ENCODE measurements around the gene DNAH2.

Gene DNAH2

DNA sequence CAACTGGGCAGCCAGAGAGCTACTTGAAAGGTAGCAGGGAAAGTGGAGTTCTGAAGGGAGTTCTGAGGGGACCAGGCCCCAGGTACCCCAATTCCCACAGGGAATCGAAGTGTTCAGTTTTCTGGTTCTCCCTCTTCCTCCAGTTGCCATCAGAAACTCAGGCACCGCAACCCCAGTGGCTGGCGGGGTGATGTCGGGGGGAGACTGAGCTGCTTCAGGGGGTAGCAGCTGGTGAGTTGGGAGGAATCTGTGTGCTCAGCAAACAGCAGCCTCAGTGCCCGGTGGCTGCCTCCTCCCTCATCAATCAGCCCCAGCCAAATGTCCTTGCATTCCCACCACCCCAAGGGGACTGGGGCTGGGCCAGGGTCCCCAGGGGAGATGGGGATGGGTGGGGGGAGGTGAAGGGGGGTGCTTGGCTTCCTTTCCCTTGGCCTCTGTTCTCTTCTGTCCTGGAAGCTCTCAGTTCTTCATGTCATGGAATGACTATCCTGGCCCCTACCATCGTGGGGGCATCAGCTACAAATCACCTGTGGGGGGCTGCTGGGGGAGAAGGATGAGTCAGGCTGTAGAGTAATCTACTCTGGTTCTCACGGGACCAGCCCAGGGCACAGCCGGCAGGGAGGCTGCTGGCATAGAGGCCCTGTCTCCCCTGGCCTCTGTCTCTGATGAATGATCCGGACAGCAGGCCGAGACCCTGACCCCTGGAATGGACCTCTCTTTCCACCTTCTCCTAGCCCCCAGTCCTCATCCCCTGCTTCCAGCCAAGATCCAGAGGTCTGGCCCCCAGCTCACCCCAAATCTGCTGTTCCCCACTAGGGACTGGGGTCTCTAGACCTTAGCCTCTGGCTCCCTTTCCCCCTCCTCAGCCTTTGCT lies 2.6 kb upstream of the DNAH2 start (continued):
- TF ChIP-seq ZNF792 (tag by site-specific recombination; IDR thresholded peaks at IDR 0.05) (no peak), ZBTB20 (tag by site-specific recombination; IDR thresholded peaks at IDR 0.05) (0 out of 2 replicates have a peak, but pooled peaks have one; percentile 23), ZNF776 (tag by site-specific recombination; IDR thresholded peaks at IDR 0.05; ENCODE audit: borderline replicate concordance) (no peak), ZNF202 (tag by site-specific recombination; IDR thresholded peaks at IDR 0.05; ENCODE audit: borderline replicate concordance) (no peak), ZNF664 (tag by site-specific recombination; IDR thresholded peaks at IDR 0.05) (no peak), ZSCAN16 (tag by site-specific recombination; IDR thresholded peaks at IDR 0.05) (no peak), ZNF354C (tag by site-specific recombination; IDR thresholded peaks at IDR 0.05; ENCODE audit: borderline replicate concordance, low read depth) (no peak), YY2 (tag by site-specific recombination; IDR thresholded peaks at IDR 0.05) (no peak), ZNF624 (tag by site-specific recombination; IDR thresholded peaks at IDR 0.05) (no peak), ZNF132 (tag by site-specific recombination; IDR thresholded peaks at IDR 0.05; ENCODE audit: borderline replicate concordance) (no peak), GLIS1 (tag by site-specific recombination; IDR thresholded peaks at IDR 0.05) (peak; percentile 76)
- TF ChIP-seq, protein P1, sequence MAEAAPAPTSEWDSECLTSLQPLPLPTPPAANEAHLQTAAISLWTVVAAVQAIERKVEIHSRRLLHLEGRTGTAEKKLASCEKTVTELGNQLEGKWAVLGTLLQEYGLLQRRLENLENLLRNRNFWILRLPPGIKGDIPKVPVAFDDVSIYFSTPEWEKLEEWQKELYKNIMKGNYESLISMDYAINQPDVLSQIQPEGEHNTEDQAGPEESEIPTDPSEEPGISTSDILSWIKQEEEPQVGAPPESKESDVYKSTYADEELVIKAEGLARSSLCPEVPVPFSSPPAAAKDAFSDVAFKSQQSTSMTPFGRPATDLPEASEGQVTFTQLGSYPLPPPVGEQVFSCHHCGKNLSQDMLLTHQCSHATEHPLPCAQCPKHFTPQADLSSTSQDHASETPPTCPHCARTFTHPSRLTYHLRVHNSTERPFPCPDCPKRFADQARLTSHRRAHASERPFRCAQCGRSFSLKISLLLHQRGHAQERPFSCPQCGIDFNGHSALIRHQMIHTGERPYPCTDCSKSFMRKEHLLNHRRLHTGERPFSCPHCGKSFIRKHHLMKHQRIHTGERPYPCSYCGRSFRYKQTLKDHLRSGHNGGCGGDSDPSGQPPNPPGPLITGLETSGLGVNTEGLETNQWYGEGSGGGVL (tag by site-specific recombination; IDR thresholded peaks at IDR 0.05) = peak; percentile 80
- TF ChIP-seq, protein P2, sequence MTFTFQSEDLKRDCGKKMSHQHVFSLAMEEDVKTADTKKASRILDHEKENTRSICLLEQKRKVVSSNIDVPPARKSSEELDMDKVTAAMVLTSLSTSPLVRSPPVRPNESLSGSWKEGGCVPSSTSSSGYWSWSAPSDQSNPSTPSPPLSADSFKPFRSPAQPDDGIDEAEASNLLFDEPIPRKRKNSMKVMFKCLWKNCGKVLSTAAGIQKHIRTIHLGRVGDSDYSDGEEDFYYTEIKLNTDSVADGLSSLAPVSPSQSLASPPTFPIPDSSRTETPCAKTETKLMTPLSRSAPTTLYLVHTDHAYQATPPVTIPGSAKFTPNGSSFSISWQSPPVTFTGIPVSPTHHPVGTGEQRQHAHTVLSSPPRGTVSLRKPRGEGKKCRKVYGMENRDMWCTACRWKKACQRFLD (tag by site-specific recombination; IDR thresholded peaks at IDR 0.05) = no peak

DNA sequence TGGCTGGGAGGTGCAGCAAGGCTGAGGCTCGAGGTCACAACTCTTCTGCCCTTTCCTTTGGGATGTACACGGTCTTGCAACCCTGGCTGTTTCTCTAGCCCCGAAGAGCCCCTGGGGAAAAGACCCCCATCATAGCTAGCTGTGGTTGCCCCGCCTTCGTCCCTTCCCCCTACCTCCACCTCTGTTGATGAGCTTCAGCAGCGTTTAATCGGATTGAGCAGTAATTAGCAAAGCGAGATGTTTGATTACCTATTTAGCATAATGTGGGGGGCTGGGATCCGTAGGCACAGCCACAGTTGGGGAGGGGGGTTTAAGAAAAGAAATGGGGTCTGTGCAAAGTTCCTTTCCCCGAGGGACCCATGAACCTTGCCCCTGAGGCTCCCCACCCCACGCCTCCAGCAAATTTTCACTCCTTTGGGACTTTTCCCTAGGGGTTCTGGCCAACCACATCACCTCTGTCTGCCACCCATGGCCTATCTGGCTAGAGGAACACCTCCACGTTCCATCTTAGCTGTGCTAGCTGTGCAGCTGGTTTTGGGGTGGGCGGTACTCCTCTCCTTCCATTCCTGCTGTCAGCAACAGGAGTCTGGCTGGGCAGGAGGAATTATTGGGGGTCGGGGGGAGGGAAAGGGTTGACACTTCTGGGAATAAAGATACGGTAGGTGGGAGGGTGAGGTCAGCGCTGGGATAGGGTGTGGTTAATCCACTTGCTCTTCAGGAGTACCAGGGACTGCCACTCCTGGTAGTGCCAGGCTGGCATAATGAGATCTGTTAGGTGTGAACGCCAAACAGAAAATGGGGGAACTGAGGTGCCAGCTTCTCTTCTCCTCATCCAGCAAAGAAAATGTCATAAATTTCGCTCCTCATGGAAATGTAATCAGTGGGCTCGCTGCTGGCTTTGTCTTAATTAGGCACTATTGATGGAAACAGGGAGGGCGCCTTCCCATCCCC lies 1.3 kb upstream of the DNAH2 start:
- POLR2A ChIA-PET = interaction anchor here (0.6 to 3.2 kb wide), 8 partner anchors 9 to 136 kb away, joined by 3 to 51 read pairs (median 5); partner anchors contain the start of genes EFNB3, MPDU1, SAT2 and TP53
- CTCF ChIA-PET = interaction anchor here (0.6 to 2.5 kb wide), 16 partner anchors 10 to 615 kb away, joined by 3 to 49 read pairs (median 4); partner anchors contain the start of genes EFNB3, NAA38, SAT2 and TP53
- TF ChIP-seq SCRT2 (tag by site-specific recombination; IDR thresholded peaks at IDR 0.05) (peak; percentile 67; the same call in 1 of the 2 replicates), ZNF394 (tag by site-specific recombination; IDR thresholded peaks at IDR 0.05; ENCODE audit: borderline replicate concordance) (0 out of 2 replicates have a peak, but pooled peaks have one; percentile 5), YY2 (tag by site-specific recombination; IDR thresholded peaks at IDR 0.05) (no peak), ZNF626 (tag by site-specific recombination; IDR thresholded peaks at IDR 0.05) (no peak), ZNF248 (tag by site-specific recombination; IDR thresholded peaks at IDR 0.05) (no peak), ZFHX2 (tag by site-specific recombination; conservative IDR thresholded peaks at IDR 0.05) (peak; percentile 59), EGR2 (tag by site-specific recombination; IDR thresholded peaks at IDR 0.05; ENCODE audit: low read depth) (peak; percentile 63), KLF1 (tag by site-specific recombination; IDR thresholded peaks at IDR 0.05) (peak; percentile 44; the same call in 1 of the 2 replicates), GLI2 (tag by site-specific recombination; IDR thresholded peaks at IDR 0.05; ENCODE audit: borderline replicate concordance, low read depth) (no peak)
- TF ChIP-seq, protein P3, sequence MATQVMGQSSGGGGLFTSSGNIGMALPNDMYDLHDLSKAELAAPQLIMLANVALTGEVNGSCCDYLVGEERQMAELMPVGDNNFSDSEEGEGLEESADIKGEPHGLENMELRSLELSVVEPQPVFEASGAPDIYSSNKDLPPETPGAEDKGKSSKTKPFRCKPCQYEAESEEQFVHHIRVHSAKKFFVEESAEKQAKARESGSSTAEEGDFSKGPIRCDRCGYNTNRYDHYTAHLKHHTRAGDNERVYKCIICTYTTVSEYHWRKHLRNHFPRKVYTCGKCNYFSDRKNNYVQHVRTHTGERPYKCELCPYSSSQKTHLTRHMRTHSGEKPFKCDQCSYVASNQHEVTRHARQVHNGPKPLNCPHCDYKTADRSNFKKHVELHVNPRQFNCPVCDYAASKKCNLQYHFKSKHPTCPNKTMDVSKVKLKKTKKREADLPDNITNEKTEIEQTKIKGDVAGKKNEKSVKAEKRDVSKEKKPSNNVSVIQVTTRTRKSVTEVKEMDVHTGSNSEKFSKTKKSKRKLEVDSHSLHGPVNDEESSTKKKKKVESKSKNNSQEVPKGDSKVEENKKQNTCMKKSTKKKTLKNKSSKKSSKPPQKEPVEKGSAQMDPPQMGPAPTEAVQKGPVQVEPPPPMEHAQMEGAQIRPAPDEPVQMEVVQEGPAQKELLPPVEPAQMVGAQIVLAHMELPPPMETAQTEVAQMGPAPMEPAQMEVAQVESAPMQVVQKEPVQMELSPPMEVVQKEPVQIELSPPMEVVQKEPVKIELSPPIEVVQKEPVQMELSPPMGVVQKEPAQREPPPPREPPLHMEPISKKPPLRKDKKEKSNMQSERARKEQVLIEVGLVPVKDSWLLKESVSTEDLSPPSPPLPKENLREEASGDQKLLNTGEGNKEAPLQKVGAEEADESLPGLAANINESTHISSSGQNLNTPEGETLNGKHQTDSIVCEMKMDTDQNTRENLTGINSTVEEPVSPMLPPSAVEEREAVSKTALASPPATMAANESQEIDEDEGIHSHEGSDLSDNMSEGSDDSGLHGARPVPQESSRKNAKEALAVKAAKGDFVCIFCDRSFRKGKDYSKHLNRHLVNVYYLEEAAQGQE (tag by site-specific recombination; IDR thresholded peaks at IDR 0.05) = no peak
- TF ChIP-seq, protein P4, sequence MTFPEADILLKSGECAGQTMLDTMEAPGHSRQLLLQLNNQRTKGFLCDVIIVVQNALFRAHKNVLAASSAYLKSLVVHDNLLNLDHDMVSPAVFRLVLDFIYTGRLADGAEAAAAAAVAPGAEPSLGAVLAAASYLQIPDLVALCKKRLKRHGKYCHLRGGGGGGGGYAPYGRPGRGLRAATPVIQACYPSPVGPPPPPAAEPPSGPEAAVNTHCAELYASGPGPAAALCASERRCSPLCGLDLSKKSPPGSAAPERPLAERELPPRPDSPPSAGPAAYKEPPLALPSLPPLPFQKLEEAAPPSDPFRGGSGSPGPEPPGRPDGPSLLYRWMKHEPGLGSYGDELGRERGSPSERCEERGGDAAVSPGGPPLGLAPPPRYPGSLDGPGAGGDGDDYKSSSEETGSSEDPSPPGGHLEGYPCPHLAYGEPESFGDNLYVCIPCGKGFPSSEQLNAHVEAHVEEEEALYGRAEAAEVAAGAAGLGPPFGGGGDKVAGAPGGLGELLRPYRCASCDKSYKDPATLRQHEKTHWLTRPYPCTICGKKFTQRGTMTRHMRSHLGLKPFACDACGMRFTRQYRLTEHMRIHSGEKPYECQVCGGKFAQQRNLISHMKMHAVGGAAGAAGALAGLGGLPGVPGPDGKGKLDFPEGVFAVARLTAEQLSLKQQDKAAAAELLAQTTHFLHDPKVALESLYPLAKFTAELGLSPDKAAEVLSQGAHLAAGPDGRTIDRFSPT (tag by site-specific recombination; IDR thresholded peaks at IDR 0.05) = peak; percentile 90

More for the DNA sequence above, 1.3 kb upstream of the DNAH2 start:
- Histone ChIP-seq H3K9me3 (ENCODE audit: control insufficient read depth, insufficient read depth, low read depth, low read length) (no peaks in the 10 kb centered on the region), H3K27ac (ENCODE audit: extremely low read depth, low read depth, low read length) (peak overlapping the region; percentile 38; the same call in 1 of the 2 replicates), H3K4me3 (ENCODE audit: low read depth, low read length) (peak overlapping the region; percentile 54), H3K36me3 (ENCODE audit: control insufficient read depth in 2 of 2, insufficient read depth in 1 of 2, low read length in 2 of 2) (no peaks in the 10 kb centered on the region), H3K4me1 (ENCODE audit: control insufficient read depth, insufficient read depth, low read length) (peaks cover 9% of the 10 kb centered on the region)

Data from HEK293 (cell line).